SK-N-SH treated with all-trans-retinoic acid at 6 μM for 48 hours (cell line): ENCODE data around the gene UAP1L1.

ENCODE experiments used
- ATAC-seq: fragments of 200-7000 bp; cut with Tn5 transposase; 3 replicates; pipeline ENCODE4 v1.9.1; 2020; ENCODE audit warnings: mild to moderate bottlenecking, moderate library complexity
- ARNTL ChIP-seq: fragments of 450-650 bp; formaldehyde crosslinking; IDR thresholded peaks from 2 replicates; pipeline ENCODE4 v1.5.0; 2020; ENCODE audit warnings: low read depth, mild to moderate bottlenecking, moderate library complexity, borderline replicate concordance
- BACH2 ChIP-seq: fragments of 250-450 bp; sonication (Bioruptor Pico); IDR thresholded peaks from 2 replicates; pipeline ENCODE4 v1.9.0; 2021; ENCODE audit warnings: mild to moderate bottlenecking, borderline replicate concordance
- CSDC2 ChIP-seq: fragments of 250-450 bp; sonication (Bioruptor Pico); IDR thresholded peaks from 2 replicates; pipeline ENCODE4 v1.5.0; 2020; ENCODE audit warnings: mild to moderate bottlenecking, moderate library complexity
- ESRRG ChIP-seq: fragments of 250-450 bp; sonication (Bioruptor Pico); IDR thresholded peaks from 2 replicates; pipeline ENCODE4 v1.6.1; 2021; ENCODE audit warnings: mild to moderate bottlenecking
- GLIS3 ChIP-seq: fragments of 250-450 bp; sonication (Bioruptor Pico); IDR thresholded peaks from 2 replicates; pipeline ENCODE4 v1.5.0; 2020; ENCODE audit warnings: mild to moderate bottlenecking, moderate library complexity
- ISL1 ChIP-seq: fragments of 250-450 bp; sonication (Bioruptor Pico); IDR thresholded peaks from 2 replicates; pipeline ENCODE4 v2.1.2; 2022; ENCODE audit warnings: mild to moderate bottlenecking, moderate library complexity
- OSR1 ChIP-seq: fragments of 250-450 bp; sonication (Bioruptor Pico); IDR thresholded peaks from 2 replicates; pipeline ENCODE4 v1.8.0; 2022; ENCODE audit warnings: moderate library complexity, mild to moderate bottlenecking, inconsistent platforms
- PATZ1 ChIP-seq: fragments of 250-450 bp; sonication (Bioruptor Pico); IDR thresholded peaks from 2 replicates; pipeline ENCODE4 v1.8.0; 2020; ENCODE audit warnings: mild to moderate bottlenecking, moderate library complexity, borderline replicate concordance
- POU6F1 ChIP-seq: fragments of 250-450 bp; sonication (Bioruptor Pico); IDR thresholded peaks from 2 replicates; pipeline ENCODE4 v1.8.0; 2021; ENCODE audit warnings: low read depth, mild to moderate bottlenecking, moderate library complexity, borderline replicate concordance
- PPARA ChIP-seq: fragments of 250-450 bp; sonication (Bioruptor Pico); IDR thresholded peaks from 2 replicates; pipeline ENCODE4 v1.5.0; 2020; ENCODE audit warnings: mild to moderate bottlenecking, borderline replicate concordance
- SNAI2 ChIP-seq: fragments of 250-450 bp; sonication (Bioruptor Pico); IDR thresholded peaks from 2 replicates; pipeline ENCODE4 v1.5.0; 2020; ENCODE audit warnings: mild to moderate bottlenecking, moderate library complexity
- TCF4 ChIP-seq: fragments of 250-450 bp; sonication (Bioruptor Pico); IDR thresholded peaks from 2 replicates; pipeline ENCODE4 v1.8.0; 2021; ENCODE audit warnings: mild to moderate bottlenecking, moderate library complexity, borderline replicate concordance
- TOX ChIP-seq: fragments of 250-450 bp; sonication (Bioruptor Pico); IDR thresholded peaks from 2 replicates; pipeline ENCODE4 v1.8.0; 2021; ENCODE audit warnings: mild to moderate bottlenecking, moderate library complexity, borderline replicate concordance
- TSHZ2 ChIP-seq: fragments of 250-450 bp; sonication (Bioruptor Pico); IDR thresholded peaks from 2 replicates; pipeline ENCODE4 v1.5.0; 2020; ENCODE audit warnings: mild to moderate bottlenecking, moderate library complexity
- ZC3H10 ChIP-seq: fragments of 250-450 bp; sonication (Bioruptor Pico); IDR thresholded peaks from 2 replicates; pipeline ENCODE4 v1.5.1; 2021; ENCODE audit warnings: mild to moderate bottlenecking, moderate library complexity
- ZFP30 ChIP-seq: fragments of 450-650 bp; formaldehyde crosslinking; IDR thresholded peaks from 2 replicates; pipeline ENCODE4 v1.5.0; 2022; ENCODE audit warnings: mild to moderate bottlenecking, moderate library complexity
- ZNF565 ChIP-seq: fragments of 450-650 bp; formaldehyde crosslinking; conservative IDR thresholded peaks from 2 replicates; pipeline ENCODE4 v1.5.0; 2020; ENCODE audit warnings: low read depth, mild to moderate bottlenecking, moderate library complexity
- ZNF70 ChIP-seq: fragments of 450-650 bp; formaldehyde crosslinking; IDR thresholded peaks from 2 replicates; pipeline ENCODE4 v1.5.0; 2020; ENCODE audit warnings: mild to moderate bottlenecking, moderate library complexity
- ZNF8 ChIP-seq: fragments of 450-650 bp; formaldehyde crosslinking; IDR thresholded peaks from 2 replicates; pipeline ENCODE4 v1.5.0; 2020; ENCODE audit warnings: mild to moderate bottlenecking, moderate library complexity
- TF ChIP-seq, protein P1 (sequence below): fragments of 250-450 bp; sonication (Bioruptor Pico); IDR thresholded peaks from 2 replicates; pipeline ENCODE4 v1.5.1; 2020; ENCODE audit warnings: low read depth, mild to moderate bottlenecking, moderate library complexity
- TF ChIP-seq, protein P2 (sequence below): fragments of 250-450 bp; sonication (Bioruptor Pico); IDR thresholded peaks from 2 replicates; pipeline ENCODE4 v1.5.1; 2021; ENCODE audit warnings: mild to moderate bottlenecking, moderate library complexity

UAP1L1 gene

DNA sequence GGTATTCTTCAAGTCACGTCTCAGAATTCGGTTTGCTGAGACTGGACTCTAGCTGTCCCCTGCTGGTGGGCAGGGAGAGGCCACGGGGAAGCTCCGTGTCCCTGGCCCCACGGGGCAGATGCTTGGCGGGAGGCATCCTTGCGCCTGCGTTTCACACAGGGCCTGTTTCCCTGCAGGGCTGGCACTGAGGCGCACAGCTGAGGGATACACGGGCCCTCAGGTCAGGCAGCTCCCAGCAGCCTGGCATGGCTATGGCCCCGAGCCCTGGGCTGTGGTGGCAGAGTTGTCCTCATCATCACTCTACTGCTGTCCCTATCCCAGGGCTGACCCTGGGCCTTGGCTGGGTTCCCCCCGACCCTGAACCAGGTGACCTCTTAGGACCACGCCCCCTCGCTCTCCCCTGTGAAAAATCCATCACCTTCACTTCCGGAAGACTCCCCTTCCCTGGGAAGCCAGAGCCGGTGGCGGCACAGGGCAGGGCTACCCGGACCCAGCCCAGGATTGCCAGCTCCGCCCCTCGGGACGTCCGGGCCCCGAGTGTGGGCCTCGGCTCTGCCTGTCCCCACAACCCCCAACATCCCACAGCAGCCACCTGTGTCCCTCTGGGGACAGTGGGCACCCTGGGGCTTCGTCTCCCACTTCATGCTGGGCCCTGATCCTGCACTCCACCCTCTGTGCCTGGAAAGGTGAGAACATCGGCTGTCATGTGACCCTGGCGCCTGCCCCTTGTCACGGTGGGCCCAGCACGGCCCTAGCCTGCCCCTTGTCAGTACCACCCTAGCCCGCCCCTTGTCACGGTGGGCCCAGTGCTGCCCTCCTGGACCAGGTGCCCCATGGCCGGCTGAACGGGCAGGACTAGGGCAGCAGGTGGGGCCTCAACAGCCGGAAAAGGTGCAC, 32.2 kb downstream of the UAP1L1 start:
- no peak for ATAC-seq
- TF ChIP-seq TOX (no peak), PPARA (CRISPR knock-in tag) (no peak), BACH2 (CRISPR knock-in tag) (no peak), ARNTL (CRISPR knock-in tag) (no peak), OSR1 (CRISPR knock-in tag) (no peak), POU6F1 (CRISPR knock-in tag) (no peak), PATZ1 (CRISPR knock-in tag) (no peak), ZC3H10 (CRISPR knock-in tag) (no peak), ESRRG (no peak), ZNF70 (CRISPR knock-in tag) (no peak), ZNF8 (CRISPR knock-in tag) (no peak), ISL1 (no peak), SNAI2 (no peak), ZFP30 (CRISPR knock-in tag) (no peak)
- TF ChIP-seq, protein P1, sequence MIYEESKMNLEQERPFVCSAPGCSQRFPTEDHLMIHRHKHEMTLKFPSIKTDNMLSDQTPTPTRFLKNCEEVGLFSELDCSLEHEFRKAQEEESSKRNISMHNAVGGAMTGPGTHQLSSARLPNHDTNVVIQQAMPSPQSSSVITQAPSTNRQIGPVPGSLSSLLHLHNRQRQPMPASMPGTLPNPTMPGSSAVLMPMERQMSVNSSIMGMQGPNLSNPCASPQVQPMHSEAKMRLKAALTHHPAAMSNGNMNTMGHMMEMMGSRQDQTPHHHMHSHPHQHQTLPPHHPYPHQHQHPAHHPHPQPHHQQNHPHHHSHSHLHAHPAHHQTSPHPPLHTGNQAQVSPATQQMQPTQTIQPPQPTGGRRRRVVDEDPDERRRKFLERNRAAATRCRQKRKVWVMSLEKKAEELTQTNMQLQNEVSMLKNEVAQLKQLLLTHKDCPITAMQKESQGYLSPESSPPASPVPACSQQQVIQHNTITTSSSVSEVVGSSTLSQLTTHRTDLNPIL = no peak

GRCh38 chr9:137110147-137110910, 33.0 kb downstream of the UAP1L1 start:
- no peak for ATAC-seq
- no peak for TF ChIP-seq ZC3H10 (CRISPR knock-in tag)
- no peak for TF ChIP-seq ISL1
- TF ChIP-seq ZFP30 (CRISPR knock-in tag) = no peak
- TF ChIP-seq, protein P2, sequence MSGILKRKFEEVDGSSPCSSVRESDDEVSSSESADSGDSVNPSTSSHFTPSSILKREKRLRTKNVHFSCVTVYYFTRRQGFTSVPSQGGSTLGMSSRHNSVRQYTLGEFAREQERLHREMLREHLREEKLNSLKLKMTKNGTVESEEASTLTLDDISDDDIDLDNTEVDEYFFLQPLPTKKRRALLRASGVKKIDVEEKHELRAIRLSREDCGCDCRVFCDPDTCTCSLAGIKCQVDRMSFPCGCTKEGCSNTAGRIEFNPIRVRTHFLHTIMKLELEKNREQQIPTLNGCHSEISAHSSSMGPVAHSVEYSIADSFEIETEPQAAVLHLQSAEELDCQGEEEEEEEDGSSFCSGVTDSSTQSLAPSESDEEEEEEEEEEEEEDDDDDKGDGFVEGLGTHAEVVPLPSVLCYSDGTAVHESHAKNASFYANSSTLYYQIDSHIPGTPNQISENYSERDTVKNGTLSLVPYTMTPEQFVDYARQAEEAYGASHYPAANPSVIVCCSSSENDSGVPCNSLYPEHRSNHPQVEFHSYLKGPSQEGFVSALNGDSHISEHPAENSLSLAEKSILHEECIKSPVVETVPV (CRISPR knock-in tag) = no peak
- TF ChIP-seq PATZ1 (CRISPR knock-in tag) = no peak
- TF ChIP-seq, protein P1 = no peak
- TF ChIP-seq ARNTL (CRISPR knock-in tag) = no peak
- TF ChIP-seq GLIS3 (CRISPR knock-in tag) = no peak
- no peak for TF ChIP-seq TSHZ2 (CRISPR knock-in tag)
- no peak for TF ChIP-seq OSR1 (CRISPR knock-in tag)
- TF ChIP-seq CSDC2 (CRISPR knock-in tag) = no peak
- TF ChIP-seq PPARA (CRISPR knock-in tag) = no peak
- TF ChIP-seq ZNF70 (CRISPR knock-in tag) = no peak
- no peak for TF ChIP-seq ZNF565 (CRISPR knock-in tag)
- no peak for TF ChIP-seq POU6F1 (CRISPR knock-in tag)
- no peak for TF ChIP-seq TCF4 (CRISPR knock-in tag)
- TF ChIP-seq BACH2 (CRISPR knock-in tag) = no peak
- TF ChIP-seq TOX = no peak
- TF ChIP-seq, all 23 proteins: peak for 0
